ENCODE measurements around the gene LATS2.

DNA sequence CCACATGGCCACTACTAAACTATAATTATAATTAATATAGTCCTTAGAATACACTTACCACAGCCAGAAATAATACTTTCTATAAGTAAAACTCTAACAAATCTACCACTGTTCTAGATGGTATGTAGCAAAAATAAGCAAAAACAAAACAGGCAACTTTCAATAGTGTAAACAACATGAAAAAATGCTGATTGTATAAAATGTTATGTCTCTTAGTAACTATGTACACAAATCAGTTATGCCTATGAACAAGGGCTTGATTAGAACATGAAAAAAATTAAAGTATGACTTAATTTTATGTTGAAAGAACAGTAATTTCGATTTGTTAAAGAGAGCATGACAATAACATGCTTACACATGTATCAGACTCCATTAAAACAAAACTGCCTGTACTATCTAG lies 60.7 kb downstream of the LATS2 start:
- no peak for TF ChIP-seq CTCF (IDR thresholded peaks at IDR 0.05)
- no peak for TF ChIP-seq POLR2A (IDR thresholded peaks at IDR 0.05)

Data from thyroid gland (tissue), 4 donors.